ENCODE results near the gene KIAA1671.

Gene KIAA1671

GRCh38 chr22:25019427-25020184 lies 67.1 kb downstream of the KIAA1671 start:
- Histone ChIP-seq H3K27me3 (ENCODE audit: low read depth, low read length) (no peaks in the 10 kb centered on the region), H3K27ac (ENCODE audit: low read length) (no peak overlapping the region), H3K4me1 (ENCODE audit: control insufficient read depth in 1 of 2, insufficient read depth in 2 of 2, low read length in 2 of 2) (no peaks in the 10 kb centered on the region), H3K36me3 (ENCODE audit: control insufficient read depth in 1 of 2, insufficient read depth in 2 of 2, low read length in 2 of 2) (no peaks in the 10 kb centered on the region), H3K9me3 (ENCODE audit: control insufficient read depth in 1 of 2, low read length in 2 of 2) (no peaks in the 10 kb centered on the region), H3K4me3 (ENCODE audit: low read depth in 1 of 2, low read length in 2 of 2) (no peak overlapping the region)

GRCh38 chr22:25021409-25021808 lies 68.9 kb downstream of the KIAA1671 start:
- no peak overlapping the region for H3K27ac ChIP-seq (ENCODE audit: low read length)
- no peaks in the 10 kb centered on the region for H3K9me3 ChIP-seq (ENCODE audit: control insufficient read depth in 1 of 2, low read length in 2 of 2)
- no peaks in the 10 kb centered on the region for H3K36me3 ChIP-seq (ENCODE audit: control insufficient read depth in 1 of 2, insufficient read depth in 2 of 2, low read length in 2 of 2)
- H3K4me1 ChIP-seq (ENCODE audit: control insufficient read depth in 1 of 2, insufficient read depth in 2 of 2, low read length in 2 of 2), result no peaks in the 10 kb centered on the region
- no peak overlapping the region for H3K4me3 ChIP-seq (ENCODE audit: low read depth in 1 of 2, low read length in 2 of 2)
- H3K27me3 ChIP-seq (ENCODE audit: low read depth, low read length), result no peaks in the 10 kb centered on the region

- Histone ChIP-seq H3K36me3 (ENCODE audit: control insufficient read depth in 1 of 2, insufficient read depth in 2 of 2, low read length in 2 of 2) (no peaks in the 10 kb centered on the region), H3K9me3 (ENCODE audit: control insufficient read depth in 1 of 2, low read length in 2 of 2) (no peaks in the 10 kb centered on the region), H3K27ac (ENCODE audit: low read length) (no peak overlapping the region), H3K27me3 (ENCODE audit: low read depth, low read length) (no peaks in the 10 kb centered on the region), H3K4me1 (ENCODE audit: control insufficient read depth in 1 of 2, insufficient read depth in 2 of 2, low read length in 2 of 2) (peaks cover 0 to 4% of the 10 kb centered on the region in 2 donors), H3K4me3 (ENCODE audit: low read depth in 1 of 2, low read length in 2 of 2) (no peak overlapping the region)
Observed at GRCh38 chr22:25021976-25022711, 69.6 kb downstream of the KIAA1671 start.

- H3K36me3 ChIP-seq (ENCODE audit: control insufficient read depth in 1 of 2, insufficient read depth in 2 of 2, low read length in 2 of 2), result no peaks in the 10 kb centered on the region
- peaks cover 0 to 7% of the 10 kb centered on the region in 2 donors for H3K4me1 ChIP-seq (ENCODE audit: control insufficient read depth in 1 of 2, insufficient read depth in 2 of 2, low read length in 2 of 2)
- H3K27me3 ChIP-seq (ENCODE audit: low read depth, low read length), result no peaks in the 10 kb centered on the region
Observed at GRCh38 chr22:25023879-25024278, 71.4 kb downstream of the KIAA1671 start.

GRCh38 chr22:25024895-25025294 lies 72.4 kb downstream of the KIAA1671 start:
- H3K9me3 ChIP-seq (ENCODE audit: control insufficient read depth in 1 of 2, low read length in 2 of 2), result no peaks in the 10 kb centered on the region
- H3K4me1 ChIP-seq (ENCODE audit: control insufficient read depth in 1 of 2, insufficient read depth in 2 of 2, low read length in 2 of 2), result peaks cover 0 to 7% of the 10 kb centered on the region in 2 donors
- H3K4me3 ChIP-seq (ENCODE audit: low read depth in 1 of 2, low read length in 2 of 2), result no peak overlapping the region
- no peaks in the 10 kb centered on the region for H3K36me3 ChIP-seq (ENCODE audit: control insufficient read depth in 1 of 2, insufficient read depth in 2 of 2, low read length in 2 of 2)
- H3K27ac ChIP-seq (ENCODE audit: low read length), result no peak overlapping the region
- H3K27me3 ChIP-seq (ENCODE audit: low read depth, low read length), result no peaks in the 10 kb centered on the region

More at GRCh38 chr22:25023879-25024278, 71.4 kb downstream of the KIAA1671 start:
- Histone ChIP-seq H3K27ac (ENCODE audit: low read length) (no peak overlapping the region), H3K9me3 (ENCODE audit: control insufficient read depth in 1 of 2, low read length in 2 of 2) (no peaks in the 10 kb centered on the region), H3K4me3 (ENCODE audit: low read depth in 1 of 2, low read length in 2 of 2) (no peak overlapping the region)

GRCh38 chr22:25025491-25026400 lies 73.2 kb downstream of the KIAA1671 start:
- H3K27ac ChIP-seq (ENCODE audit: low read length), result peak overlapping the region; percentile 19
- no peaks in the 10 kb centered on the region for H3K27me3 ChIP-seq (ENCODE audit: low read depth, low read length)
- no peaks in the 10 kb centered on the region for H3K36me3 ChIP-seq (ENCODE audit: control insufficient read depth in 1 of 2, insufficient read depth in 2 of 2, low read length in 2 of 2)
- no peak overlapping the region for H3K4me3 ChIP-seq (ENCODE audit: low read depth in 1 of 2, low read length in 2 of 2)
- H3K4me1 ChIP-seq (ENCODE audit: control insufficient read depth in 1 of 2, insufficient read depth in 2 of 2, low read length in 2 of 2), result peaks cover 0 to 7% of the 10 kb centered on the region in 2 donors
- H3K9me3 ChIP-seq (ENCODE audit: control insufficient read depth in 1 of 2, low read length in 2 of 2), result no peaks in the 10 kb centered on the region

- no peaks in the 10 kb centered on the region for H3K36me3 ChIP-seq (ENCODE audit: control insufficient read depth in 1 of 2, insufficient read depth in 2 of 2, low read length in 2 of 2)
- no peaks in the 10 kb centered on the region for H3K27me3 ChIP-seq (ENCODE audit: low read depth, low read length)
- H3K4me3 ChIP-seq (ENCODE audit: low read depth in 1 of 2, low read length in 2 of 2), result no peak overlapping the region
- peak overlapping the region; percentile 58 for H3K27ac ChIP-seq (ENCODE audit: low read length)
- peaks cover 0 to 7% of the 10 kb centered on the region in 2 donors for H3K4me1 ChIP-seq (ENCODE audit: control insufficient read depth in 1 of 2, insufficient read depth in 2 of 2, low read length in 2 of 2)
- no peaks in the 10 kb centered on the region for H3K9me3 ChIP-seq (ENCODE audit: control insufficient read depth in 1 of 2, low read length in 2 of 2)
Observed at GRCh38 chr22:25027043-25027906, 74.8 kb downstream of the KIAA1671 start.

GRCh38 chr22:25027959-25028840 lies 75.7 kb downstream of the KIAA1671 start:
- Histone ChIP-seq H3K27me3 (ENCODE audit: low read depth, low read length) (no peaks in the 10 kb centered on the region), H3K4me3 (ENCODE audit: low read depth in 1 of 2, low read length in 2 of 2) (no peak overlapping the region), H3K36me3 (ENCODE audit: control insufficient read depth in 1 of 2, insufficient read depth in 2 of 2, low read length in 2 of 2) (no peaks in the 10 kb centered on the region), H3K27ac (ENCODE audit: low read length) (no peak overlapping the region), H3K4me1 (ENCODE audit: control insufficient read depth in 1 of 2, insufficient read depth in 2 of 2, low read length in 2 of 2) (peaks cover 0 to 7% of the 10 kb centered on the region in 2 donors), H3K9me3 (ENCODE audit: control insufficient read depth in 1 of 2, low read length in 2 of 2) (no peaks in the 10 kb centered on the region)

GRCh38 chr22:25028841-25029141 lies 76.3 kb downstream of the KIAA1671 start:
- H3K9me3 ChIP-seq (ENCODE audit: control insufficient read depth in 1 of 2, low read length in 2 of 2), result no peaks in the 10 kb centered on the region
- peaks cover 0 to 7% of the 10 kb centered on the region in 2 donors for H3K4me1 ChIP-seq (ENCODE audit: control insufficient read depth in 1 of 2, insufficient read depth in 2 of 2, low read length in 2 of 2)
- H3K27me3 ChIP-seq (ENCODE audit: low read depth, low read length), result no peaks in the 10 kb centered on the region
- H3K27ac ChIP-seq (ENCODE audit: low read length), result no peak overlapping the region
- H3K4me3 ChIP-seq (ENCODE audit: low read depth in 1 of 2, low read length in 2 of 2), result no peak overlapping the region
- H3K36me3 ChIP-seq (ENCODE audit: control insufficient read depth in 1 of 2, insufficient read depth in 2 of 2, low read length in 2 of 2), result no peaks in the 10 kb centered on the region

GRCh38 chr22:25029181-25029580 lies 76.7 kb downstream of the KIAA1671 start:
- H3K4me1 ChIP-seq (ENCODE audit: control insufficient read depth in 1 of 2, insufficient read depth in 2 of 2, low read length in 2 of 2), result peaks cover 0 to 7% of the 10 kb centered on the region in 2 donors
- no peaks in the 10 kb centered on the region for H3K36me3 ChIP-seq (ENCODE audit: control insufficient read depth in 1 of 2, insufficient read depth in 2 of 2, low read length in 2 of 2)
- H3K27ac ChIP-seq (ENCODE audit: low read length), result no peak overlapping the region
- no peaks in the 10 kb centered on the region for H3K9me3 ChIP-seq (ENCODE audit: control insufficient read depth in 1 of 2, low read length in 2 of 2)
- no peaks in the 10 kb centered on the region for H3K27me3 ChIP-seq (ENCODE audit: low read depth, low read length)
- H3K4me3 ChIP-seq (ENCODE audit: low read depth in 1 of 2, low read length in 2 of 2), result no peak overlapping the region
